Gastrocnemius medialis (tissue), 4 donors: ENCODE data around the gene OPN4.

Experiments used
- POLR2A ChIP-seq, 2 donors: fragments of 450-650 bp; IDR thresholded peaks; one replicate each; pipeline ENCODE4 v1.6.1; 2017; ENCODE audit warnings: antibody characterized with exemption in 2 of 2, mild to moderate bottlenecking in 2 of 2, moderate library complexity in 2 of 2
- TF ChIP-seq, protein P1 (sequence below), 5 experiments: fragments of 450-650 bp in 3 of 5; fragments of 200-600 bp in 2 of 5; sonication (generic) in 2 of 5; IDR thresholded peaks in 4 of 5; conservative IDR thresholded peaks in 1 of 5; 1 replicate in 4 of 5; 2 replicates in 1 of 5; pipeline ENCODE4 v1.5.1; 2016 to 2019; ENCODE audit warnings: antibody characterized with exemption in 5 of 5, mild to moderate bottlenecking in 3 of 5, moderate library complexity in 3 of 5

DNA sequence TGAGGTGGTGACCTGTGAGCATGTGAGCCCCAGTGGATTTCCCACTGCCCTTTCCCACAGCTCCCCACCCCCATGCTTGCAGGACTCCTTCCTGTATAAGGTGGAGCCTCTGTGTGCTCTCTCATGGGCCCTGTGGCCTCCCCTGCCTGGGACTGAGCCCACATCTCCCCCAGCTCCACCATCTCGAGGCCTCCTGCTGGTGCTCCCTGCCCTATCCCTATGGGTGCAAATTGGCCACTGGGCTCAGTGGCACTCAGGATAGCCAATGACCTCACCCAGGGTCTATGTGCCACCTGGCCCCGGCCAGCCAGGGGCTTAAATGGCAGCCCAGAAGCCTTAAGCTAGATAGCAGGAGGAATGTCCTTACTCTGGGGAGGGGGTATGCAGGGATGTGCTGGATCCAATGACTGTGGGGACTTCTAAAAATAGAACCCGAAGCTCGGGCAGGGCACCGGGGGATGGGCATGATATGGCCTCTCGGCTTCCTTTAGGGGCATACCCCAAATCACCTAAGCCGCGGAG is 16.0 kb downstream of the OPN4 start:
- peak; percentile 18 to 72 for TF ChIP-seq POLR2A (IDR thresholded peaks at IDR 0.05)
- TF ChIP-seq, protein P1, sequence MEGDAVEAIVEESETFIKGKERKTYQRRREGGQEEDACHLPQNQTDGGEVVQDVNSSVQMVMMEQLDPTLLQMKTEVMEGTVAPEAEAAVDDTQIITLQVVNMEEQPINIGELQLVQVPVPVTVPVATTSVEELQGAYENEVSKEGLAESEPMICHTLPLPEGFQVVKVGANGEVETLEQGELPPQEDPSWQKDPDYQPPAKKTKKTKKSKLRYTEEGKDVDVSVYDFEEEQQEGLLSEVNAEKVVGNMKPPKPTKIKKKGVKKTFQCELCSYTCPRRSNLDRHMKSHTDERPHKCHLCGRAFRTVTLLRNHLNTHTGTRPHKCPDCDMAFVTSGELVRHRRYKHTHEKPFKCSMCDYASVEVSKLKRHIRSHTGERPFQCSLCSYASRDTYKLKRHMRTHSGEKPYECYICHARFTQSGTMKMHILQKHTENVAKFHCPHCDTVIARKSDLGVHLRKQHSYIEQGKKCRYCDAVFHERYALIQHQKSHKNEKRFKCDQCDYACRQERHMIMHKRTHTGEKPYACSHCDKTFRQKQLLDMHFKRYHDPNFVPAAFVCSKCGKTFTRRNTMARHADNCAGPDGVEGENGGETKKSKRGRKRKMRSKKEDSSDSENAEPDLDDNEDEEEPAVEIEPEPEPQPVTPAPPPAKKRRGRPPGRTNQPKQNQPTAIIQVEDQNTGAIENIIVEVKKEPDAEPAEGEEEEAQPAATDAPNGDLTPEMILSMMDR (IDR thresholded peaks at IDR 0.05 in 4 of 5, conservative IDR thresholded peaks at IDR 0.05 in 1 of 5) = peak in 1 of 5 experiments; percentile 24
